ENCODE data around the gene PRDM2.

Gene PRDM2

DNA sequence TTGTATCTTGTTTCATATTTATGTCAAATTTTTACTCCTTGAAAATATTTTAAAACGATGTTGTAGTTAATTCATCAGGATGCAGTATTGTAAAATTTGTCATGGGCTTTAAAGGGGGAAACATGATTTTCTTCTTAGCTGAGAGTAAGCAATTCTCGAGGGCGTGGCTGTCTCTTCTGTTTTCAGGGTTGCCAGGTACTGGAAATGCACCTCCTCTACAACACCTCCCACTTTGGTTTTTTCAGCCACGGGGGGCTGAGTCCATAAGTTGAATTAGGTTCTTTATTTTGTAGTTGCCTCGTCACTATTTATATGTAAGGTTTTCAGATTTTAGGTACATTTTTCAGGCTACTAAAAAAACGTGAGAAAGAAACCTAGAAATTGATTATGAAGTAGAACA is 64.0 kb downstream of the PRDM2 start (continued):
- TF ChIP-seq ZNF223 (tag by site-specific recombination; IDR thresholded peaks at IDR 0.05): no peak
- TF ChIP-seq ZNF621 (tag by site-specific recombination; IDR thresholded peaks at IDR 0.05): no peak
- TF ChIP-seq ZFP41 (tag by site-specific recombination; IDR thresholded peaks at IDR 0.05; ENCODE audit: borderline replicate concordance): no peak

DNA sequence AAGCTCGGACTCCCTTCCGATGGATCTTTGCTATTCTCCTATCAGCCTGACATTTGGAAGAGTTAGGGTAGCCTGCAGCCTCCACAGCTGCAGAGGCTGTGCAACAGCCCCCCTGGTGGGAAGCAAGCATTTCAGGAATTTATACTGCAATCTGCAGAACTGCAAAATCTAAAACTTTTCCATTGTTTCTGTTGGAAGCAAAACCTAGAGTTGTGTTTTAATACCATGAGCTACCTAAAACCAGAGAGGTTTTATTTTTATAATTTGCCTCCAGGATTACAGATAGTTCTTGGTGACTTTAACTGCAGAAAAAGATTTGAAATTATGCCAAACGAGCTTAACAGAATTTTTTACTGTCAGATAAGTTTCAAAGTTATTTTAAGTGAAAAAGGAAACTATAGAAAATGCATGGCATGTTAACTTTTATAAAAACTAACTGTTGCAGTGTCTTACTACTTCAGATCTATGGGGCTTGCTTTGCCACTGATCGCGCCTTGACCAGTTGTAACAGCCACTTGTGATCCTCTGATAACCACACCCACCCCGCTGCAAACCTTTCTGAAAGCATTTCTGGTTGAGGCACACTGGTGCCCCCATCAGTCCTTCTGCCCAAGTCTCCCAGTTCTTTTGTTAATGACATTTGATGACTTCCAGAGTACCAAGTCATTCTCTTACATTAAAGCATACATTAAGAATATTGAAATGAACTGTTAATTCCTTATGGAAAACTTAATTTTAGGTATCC is 64.8 kb downstream of the PRDM2 start:
- TF ChIP-seq, protein P1, sequence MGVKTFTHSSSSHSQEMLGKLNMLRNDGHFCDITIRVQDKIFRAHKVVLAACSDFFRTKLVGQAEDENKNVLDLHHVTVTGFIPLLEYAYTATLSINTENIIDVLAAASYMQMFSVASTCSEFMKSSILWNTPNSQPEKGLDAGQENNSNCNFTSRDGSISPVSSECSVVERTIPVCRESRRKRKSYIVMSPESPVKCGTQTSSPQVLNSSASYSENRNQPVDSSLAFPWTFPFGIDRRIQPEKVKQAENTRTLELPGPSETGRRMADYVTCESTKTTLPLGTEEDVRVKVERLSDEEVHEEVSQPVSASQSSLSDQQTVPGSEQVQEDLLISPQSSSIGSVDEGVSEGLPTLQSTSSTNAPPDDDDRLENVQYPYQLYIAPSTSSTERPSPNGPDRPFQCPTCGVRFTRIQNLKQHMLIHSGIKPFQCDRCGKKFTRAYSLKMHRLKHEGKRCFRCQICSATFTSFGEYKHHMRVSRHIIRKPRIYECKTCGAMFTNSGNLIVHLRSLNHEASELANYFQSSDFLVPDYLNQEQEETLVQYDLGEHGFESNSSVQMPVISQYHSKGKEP (tag by site-specific recombination; IDR thresholded peaks at IDR 0.05): peak; percentile 79; the same call in 1 of the 2 replicates
- TF ChIP-seq ZNF341 (tag by site-specific recombination; IDR thresholded peaks at IDR 0.05; ENCODE audit: low read depth) (peak; percentile 68), ZNF174 (tag by site-specific recombination; IDR thresholded peaks at IDR 0.05) (no peak)
- TF ChIP-seq, protein P2, sequence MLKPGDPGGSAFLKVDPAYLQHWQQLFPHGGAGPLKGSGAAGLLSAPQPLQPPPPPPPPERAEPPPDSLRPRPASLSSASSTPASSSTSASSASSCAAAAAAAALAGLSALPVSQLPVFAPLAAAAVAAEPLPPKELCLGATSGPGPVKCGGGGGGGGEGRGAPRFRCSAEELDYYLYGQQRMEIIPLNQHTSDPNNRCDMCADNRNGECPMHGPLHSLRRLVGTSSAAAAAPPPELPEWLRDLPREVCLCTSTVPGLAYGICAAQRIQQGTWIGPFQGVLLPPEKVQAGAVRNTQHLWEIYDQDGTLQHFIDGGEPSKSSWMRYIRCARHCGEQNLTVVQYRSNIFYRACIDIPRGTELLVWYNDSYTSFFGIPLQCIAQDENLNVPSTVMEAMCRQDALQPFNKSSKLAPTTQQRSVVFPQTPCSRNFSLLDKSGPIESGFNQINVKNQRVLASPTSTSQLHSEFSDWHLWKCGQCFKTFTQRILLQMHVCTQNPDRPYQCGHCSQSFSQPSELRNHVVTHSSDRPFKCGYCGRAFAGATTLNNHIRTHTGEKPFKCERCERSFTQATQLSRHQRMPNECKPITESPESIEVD (tag by site-specific recombination; IDR thresholded peaks at IDR 0.05): peak; percentile 45
- Histone ChIP-seq H3K27ac (ENCODE audit: extremely low read depth, low read depth, low read length) (no peak overlapping the region), H3K4me3 (ENCODE audit: low read depth, low read length) (no peak overlapping the region), H3K4me1 (ENCODE audit: control insufficient read depth, insufficient read depth, low read length) (peaks cover 24% of the 10 kb centered on the region), H3K9me3 (ENCODE audit: control insufficient read depth, insufficient read depth, low read depth, low read length) (no peaks in the 10 kb centered on the region), H3K36me3 (ENCODE audit: control insufficient read depth in 2 of 2, insufficient read depth in 1 of 2, low read length in 2 of 2) (no peaks in the 10 kb centered on the region)
- ChIA-PET CTCF (interaction anchor here (0.7 to 1.6 kb wide), 3 partner anchors 49 to 102 kb away, joined by 3 to 4 read pairs (median 3); no protein-coding TSS in a partner anchor), POLR2A (interaction anchor here (0.9 kb wide), 1 partner anchor 16 kb away, joined by 5 read pairs; no protein-coding TSS in a partner anchor)

DNA sequence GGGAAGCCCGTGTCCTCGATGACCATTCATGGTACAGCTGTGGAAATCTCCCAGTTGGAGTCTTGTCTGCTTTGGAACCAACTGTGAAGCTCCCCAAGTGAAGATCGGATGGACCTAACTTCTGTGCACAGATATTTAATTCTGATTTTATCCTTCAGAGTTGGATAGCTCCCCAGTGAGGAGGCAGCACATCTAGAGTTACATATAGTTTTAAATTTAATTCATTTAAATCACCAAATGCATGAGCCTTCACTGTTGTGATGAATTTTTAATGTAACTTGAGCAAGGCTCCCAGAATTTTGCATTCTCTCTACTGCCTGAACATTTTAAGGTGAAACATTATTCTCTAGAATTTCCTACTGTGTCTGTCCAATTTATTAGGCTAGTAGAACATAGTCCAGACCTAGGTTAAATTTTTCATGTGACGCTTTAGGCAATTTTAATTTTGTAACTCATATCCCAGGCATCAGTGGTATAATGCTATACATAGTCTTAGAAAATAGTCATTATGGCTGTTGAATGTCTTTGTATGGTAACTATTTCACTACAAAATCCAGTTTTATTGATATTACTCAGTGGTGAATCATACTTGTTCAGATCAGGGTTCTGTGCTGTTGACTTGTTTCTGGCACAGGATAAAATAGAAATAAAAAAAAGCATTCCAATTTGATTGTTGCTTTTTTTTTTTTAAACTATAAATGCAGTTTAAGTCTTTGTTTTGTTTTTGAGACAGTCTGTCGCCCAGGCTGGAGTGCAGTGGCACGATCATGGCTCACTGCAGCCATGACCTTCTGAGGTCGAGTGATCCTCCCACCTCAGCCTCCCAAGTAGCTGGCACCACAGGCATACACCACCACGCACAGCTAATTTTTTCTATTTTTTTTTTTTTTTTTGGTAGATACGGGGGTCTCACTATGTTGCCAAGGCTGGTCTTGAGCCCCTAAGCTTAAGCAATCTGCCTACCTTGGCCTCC is 66.9 kb downstream of the PRDM2 start:
- H3K27ac ChIP-seq (ENCODE audit: extremely low read depth, low read depth, low read length): no peak overlapping the region
- no peaks in the 10 kb centered on the region for H3K9me3 ChIP-seq (ENCODE audit: control insufficient read depth, insufficient read depth, low read depth, low read length)
- POLR2A ChIA-PET: interaction anchor here (1.0 kb wide), 1 partner anchor 18 kb away, joined by 3 read pairs; no protein-coding TSS in a partner anchor
- CTCF ChIA-PET: interaction anchor here (0.9 to 1.5 kb wide), 2 partner anchors 47 to 101 kb away, joined by 3 to 4 read pairs; no protein-coding TSS in a partner anchor
- no peaks in the 10 kb centered on the region for H3K36me3 ChIP-seq (ENCODE audit: control insufficient read depth in 2 of 2, insufficient read depth in 1 of 2, low read length in 2 of 2)
- H3K4me1 ChIP-seq (ENCODE audit: control insufficient read depth, insufficient read depth, low read length): peaks cover 30% of the 10 kb centered on the region
- no peak overlapping the region for H3K4me3 ChIP-seq (ENCODE audit: low read depth, low read length)
- TF ChIP-seq, protein P3, sequence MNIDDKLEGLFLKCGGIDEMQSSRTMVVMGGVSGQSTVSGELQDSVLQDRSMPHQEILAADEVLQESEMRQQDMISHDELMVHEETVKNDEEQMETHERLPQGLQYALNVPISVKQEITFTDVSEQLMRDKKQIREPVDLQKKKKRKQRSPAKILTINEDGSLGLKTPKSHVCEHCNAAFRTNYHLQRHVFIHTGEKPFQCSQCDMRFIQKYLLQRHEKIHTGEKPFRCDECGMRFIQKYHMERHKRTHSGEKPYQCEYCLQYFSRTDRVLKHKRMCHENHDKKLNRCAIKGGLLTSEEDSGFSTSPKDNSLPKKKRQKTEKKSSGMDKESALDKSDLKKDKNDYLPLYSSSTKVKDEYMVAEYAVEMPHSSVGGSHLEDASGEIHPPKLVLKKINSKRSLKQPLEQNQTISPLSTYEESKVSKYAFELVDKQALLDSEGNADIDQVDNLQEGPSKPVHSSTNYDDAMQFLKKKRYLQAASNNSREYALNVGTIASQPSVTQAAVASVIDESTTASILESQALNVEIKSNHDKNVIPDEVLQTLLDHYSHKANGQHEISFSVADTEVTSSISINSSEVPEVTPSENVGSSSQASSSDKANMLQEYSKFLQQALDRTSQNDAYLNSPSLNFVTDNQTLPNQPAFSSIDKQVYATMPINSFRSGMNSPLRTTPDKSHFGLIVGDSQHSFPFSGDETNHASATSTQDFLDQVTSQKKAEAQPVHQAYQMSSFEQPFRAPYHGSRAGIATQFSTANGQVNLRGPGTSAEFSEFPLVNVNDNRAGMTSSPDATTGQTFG (tag by site-specific recombination; IDR thresholded peaks at IDR 0.05; ENCODE audit: borderline replicate concordance): no peak
- TF ChIP-seq, protein P4, sequence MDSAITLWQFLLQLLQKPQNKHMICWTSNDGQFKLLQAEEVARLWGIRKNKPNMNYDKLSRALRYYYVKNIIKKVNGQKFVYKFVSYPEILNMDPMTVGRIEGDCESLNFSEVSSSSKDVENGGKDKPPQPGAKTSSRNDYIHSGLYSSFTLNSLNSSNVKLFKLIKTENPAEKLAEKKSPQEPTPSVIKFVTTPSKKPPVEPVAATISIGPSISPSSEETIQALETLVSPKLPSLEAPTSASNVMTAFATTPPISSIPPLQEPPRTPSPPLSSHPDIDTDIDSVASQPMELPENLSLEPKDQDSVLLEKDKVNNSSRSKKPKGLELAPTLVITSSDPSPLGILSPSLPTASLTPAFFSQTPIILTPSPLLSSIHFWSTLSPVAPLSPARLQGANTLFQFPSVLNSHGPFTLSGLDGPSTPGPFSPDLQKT (IDR thresholded peaks at IDR 0.05; ENCODE audit: borderline replicate concordance, low read depth, low read length): no peak
- TF ChIP-seq, protein P5, sequence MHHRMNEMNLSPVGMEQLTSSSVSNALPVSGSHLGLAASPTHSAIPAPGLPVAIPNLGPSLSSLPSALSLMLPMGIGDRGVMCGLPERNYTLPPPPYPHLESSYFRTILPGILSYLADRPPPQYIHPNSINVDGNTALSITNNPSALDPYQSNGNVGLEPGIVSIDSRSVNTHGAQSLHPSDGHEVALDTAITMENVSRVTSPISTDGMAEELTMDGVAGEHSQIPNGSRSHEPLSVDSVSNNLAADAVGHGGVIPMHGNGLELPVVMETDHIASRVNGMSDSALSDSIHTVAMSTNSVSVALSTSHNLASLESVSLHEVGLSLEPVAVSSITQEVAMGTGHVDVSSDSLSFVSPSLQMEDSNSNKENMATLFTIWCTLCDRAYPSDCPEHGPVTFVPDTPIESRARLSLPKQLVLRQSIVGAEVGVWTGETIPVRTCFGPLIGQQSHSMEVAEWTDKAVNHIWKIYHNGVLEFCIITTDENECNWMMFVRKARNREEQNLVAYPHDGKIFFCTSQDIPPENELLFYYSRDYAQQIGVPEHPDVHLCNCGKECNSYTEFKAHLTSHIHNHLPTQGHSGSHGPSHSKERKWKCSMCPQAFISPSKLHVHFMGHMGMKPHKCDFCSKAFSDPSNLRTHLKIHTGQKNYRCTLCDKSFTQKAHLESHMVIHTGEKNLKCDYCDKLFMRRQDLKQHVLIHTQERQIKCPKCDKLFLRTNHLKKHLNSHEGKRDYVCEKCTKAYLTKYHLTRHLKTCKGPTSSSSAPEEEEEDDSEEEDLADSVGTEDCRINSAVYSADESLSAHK (tag by site-specific recombination; IDR thresholded peaks at IDR 0.05): no peak
- no peak for TF ChIP-seq GFI1B (tag by site-specific recombination; IDR thresholded peaks at IDR 0.05)
- no peak for TF ChIP-seq ZNF221 (tag by site-specific recombination; IDR thresholded peaks at IDR 0.05; ENCODE audit: borderline replicate concordance)
- TF ChIP-seq SP2 (tag by site-specific recombination; IDR thresholded peaks at IDR 0.05): no peak
- no peak for TF ChIP-seq ZNF48 (tag by site-specific recombination; IDR thresholded peaks at IDR 0.05)
- TF ChIP-seq, protein P6, sequence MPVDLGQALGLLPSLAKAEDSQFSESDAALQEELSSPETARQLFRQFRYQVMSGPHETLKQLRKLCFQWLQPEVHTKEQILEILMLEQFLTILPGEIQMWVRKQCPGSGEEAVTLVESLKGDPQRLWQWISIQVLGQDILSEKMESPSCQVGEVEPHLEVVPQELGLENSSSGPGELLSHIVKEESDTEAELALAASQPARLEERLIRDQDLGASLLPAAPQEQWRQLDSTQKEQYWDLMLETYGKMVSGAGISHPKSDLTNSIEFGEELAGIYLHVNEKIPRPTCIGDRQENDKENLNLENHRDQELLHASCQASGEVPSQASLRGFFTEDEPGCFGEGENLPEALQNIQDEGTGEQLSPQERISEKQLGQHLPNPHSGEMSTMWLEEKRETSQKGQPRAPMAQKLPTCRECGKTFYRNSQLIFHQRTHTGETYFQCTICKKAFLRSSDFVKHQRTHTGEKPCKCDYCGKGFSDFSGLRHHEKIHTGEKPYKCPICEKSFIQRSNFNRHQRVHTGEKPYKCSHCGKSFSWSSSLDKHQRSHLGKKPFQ (tag by site-specific recombination; IDR thresholded peaks at IDR 0.05): no peak
- TF ChIP-seq ZNF629 (tag by site-specific recombination; IDR thresholded peaks at IDR 0.05): no peak

Measured in HEK293 (cell line).